GM21515 (cell line): ENCODE data around the gene COG5.

Experiments
- ATAC-seq: cut with Tn5 transposase; IDR thresholded peaks from one replicate; pipeline ENCODE4 v1.9.1; 2021; ENCODE audit not compliant: unreplicated experiment

The COG5 gene

DNA sequence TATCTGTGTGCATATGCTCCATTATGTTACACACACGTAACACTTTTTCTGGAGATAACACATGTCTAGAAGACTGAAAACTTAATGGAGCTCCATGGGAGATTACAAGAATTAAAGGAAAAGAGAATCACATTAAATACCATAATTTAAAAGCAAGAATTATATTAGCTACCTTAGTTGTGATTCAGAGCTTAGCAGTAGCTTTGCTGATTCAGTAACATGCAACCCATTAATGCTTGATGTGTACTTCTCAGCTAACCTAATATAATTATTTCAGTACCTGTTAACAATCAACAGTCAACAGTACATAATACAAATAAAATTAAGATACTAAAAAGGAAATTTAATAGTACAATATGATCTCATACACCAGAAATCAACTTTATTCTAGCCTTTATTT lies 167.6 kb downstream of the COG5 start:
- ATAC-seq = no peak

GRCh38 chr7:107394831-107395230 lies 168.9 kb downstream of the COG5 start:
- no peak for ATAC-seq

- ATAC-seq = no peak
Measured at GRCh38 chr7:107394276-107394675, 169.4 kb downstream of the COG5 start.

DNA sequence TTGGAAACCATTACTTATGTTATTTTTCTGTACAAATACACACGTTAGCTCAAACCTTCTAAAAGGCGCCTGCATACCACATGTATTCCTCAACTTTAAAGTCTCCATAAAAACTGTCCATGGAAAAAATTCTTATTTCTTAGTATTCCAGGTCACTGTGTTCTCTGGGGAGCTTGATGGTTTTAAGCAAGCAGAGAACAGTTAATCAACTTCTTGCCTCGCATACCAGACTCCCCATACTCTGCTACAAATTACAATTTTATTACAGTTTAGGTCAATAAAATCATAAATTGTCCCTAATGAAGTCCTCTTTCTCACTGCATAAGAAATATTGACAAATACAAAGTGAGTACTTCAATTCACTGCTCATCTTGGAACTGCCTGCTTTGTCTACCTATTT lies 170.9 kb downstream of the COG5 start:
- ATAC-seq = no peak

GRCh38 chr7:107390916-107391315 lies 172.8 kb downstream of the COG5 start:
- ATAC-seq = no peak

- ATAC-seq = no peak
Measured at GRCh38 chr7:107388604-107389003, 175.1 kb downstream of the COG5 start.

DNA sequence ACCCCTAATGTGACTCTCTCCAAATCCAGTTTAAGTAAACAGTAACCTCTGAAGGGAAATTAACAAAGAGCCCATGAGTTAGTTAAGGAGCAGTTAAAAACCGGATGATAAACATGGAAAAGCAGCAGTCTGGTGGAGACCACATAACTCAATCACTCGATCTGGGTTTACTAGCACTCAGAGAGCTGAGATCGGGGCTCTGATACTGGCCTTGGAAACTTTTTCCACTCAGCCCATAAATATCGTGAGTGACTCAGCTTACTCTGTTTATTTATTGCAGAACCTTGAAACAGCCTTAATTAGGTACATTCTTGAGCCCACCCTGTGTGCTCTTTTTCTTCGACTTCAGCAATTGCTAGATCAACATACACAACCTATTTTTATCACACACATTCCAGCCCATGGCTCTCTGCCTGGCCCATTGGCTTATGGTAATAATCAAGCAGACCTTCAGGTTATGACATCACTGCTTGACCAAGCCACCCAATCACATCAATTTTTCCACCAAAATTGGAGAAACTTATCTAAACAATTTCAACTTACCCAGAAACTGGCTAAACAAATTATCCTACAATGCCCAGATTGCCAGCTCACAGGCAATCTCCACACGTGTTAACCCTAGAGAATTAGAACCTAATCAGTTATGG lies 176.0 kb downstream of the COG5 start:
- ATAC-seq = no peak

DNA sequence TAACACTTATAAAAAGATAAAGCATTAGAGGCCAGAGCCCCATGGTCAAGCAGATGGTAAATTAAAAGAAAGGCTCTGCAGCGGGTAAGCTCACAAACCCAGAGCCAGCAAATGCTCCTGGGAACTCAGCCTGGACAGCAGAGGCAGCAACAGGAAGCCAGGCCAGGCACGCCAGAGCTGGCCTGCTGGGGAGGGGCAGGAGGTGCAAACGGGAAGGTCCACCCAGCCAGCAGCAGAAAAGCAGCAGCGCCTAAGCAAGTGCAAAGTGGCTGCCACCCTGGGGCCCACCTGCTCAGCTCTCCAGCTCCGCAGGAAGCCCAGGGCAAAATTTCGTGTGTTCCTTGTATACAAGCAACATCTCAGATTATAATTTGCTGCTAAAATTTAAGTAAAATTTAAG lies 176.6 kb downstream of the COG5 start:
- ATAC-seq = no peak

DNA sequence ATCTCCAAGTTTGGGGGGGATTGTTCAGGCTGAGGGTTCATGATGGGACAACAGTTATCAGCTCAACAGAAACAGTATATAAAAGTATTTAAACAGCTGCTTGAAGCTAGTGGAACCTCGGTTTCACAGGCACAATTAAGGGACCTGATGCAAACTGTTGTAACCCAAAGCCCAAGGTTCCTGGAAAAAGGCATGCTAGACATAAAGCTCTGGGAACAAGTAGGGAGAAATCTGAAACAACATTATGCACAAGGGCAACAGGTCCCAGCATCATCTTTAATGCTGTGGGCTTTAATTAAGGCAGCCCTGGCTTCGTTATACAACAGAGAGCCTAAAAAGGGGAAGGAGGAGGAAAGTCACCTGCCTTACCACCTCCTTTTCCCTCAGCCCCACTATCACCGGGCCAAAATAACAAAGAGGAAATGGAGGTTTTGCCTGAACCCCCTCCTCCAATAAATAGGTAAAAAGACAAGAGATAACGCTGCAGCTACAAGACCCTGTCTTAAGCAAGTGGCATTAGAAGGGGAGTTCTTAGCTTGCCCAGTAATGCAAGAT lies 177.1 kb downstream of the COG5 start:
- no peak for ATAC-seq

DNA sequence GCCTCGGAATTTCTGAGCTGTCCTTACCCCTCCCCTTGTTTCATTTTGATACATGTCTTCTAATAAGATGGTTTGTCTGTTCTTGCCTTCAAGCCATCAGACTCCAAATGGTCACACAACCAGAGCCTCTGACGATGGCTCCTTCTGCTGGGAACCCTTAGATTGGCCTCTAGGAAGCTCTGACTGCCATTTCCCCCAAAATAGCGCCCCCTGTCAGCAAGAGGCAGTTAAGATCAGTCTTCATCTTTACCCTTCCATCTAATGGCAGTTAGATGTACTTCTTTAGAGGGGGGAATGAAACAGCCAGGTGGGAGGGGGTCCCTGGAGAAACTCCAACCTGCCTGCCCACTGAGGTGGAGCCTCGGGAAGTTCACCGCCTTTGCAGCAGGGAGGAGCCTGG lies 179.7 kb downstream of the COG5 start:
- no peak for ATAC-seq

GRCh38 chr7:107383203-107383602 lies 180.5 kb downstream of the COG5 start:
- no peak for ATAC-seq

GRCh38 chr7:107381453-107381852 lies 182.3 kb downstream of the COG5 start:
- no peak for ATAC-seq

- no peak for ATAC-seq
Measured at GRCh38 chr7:107373354-107373753, 190.4 kb downstream of the COG5 start.

GRCh38 chr7:107372298-107372697 lies 191.4 kb downstream of the COG5 start:
- no peak for ATAC-seq

GRCh38 chr7:107370816-107371215 lies 192.9 kb downstream of the COG5 start:
- no peak for ATAC-seq

DNA sequence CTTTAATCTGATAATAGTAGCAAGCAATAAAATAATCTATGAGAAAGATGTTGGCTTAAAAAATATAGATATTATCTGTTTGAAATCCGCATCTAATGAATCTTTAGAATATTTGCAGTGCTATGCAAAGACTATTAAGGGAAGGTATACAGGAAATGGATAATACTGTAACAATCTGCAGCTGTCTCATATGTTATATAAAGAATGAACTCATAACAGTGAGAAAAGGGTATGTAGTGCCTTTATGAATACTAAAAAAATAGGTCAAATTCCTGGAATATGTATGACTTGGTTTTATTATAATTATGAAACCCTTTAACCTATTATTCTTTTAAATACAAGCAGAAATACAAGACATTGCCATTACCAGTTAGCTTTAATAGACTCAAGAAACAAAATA lies 198.9 kb downstream of the COG5 start:
- no peak for ATAC-seq

DNA sequence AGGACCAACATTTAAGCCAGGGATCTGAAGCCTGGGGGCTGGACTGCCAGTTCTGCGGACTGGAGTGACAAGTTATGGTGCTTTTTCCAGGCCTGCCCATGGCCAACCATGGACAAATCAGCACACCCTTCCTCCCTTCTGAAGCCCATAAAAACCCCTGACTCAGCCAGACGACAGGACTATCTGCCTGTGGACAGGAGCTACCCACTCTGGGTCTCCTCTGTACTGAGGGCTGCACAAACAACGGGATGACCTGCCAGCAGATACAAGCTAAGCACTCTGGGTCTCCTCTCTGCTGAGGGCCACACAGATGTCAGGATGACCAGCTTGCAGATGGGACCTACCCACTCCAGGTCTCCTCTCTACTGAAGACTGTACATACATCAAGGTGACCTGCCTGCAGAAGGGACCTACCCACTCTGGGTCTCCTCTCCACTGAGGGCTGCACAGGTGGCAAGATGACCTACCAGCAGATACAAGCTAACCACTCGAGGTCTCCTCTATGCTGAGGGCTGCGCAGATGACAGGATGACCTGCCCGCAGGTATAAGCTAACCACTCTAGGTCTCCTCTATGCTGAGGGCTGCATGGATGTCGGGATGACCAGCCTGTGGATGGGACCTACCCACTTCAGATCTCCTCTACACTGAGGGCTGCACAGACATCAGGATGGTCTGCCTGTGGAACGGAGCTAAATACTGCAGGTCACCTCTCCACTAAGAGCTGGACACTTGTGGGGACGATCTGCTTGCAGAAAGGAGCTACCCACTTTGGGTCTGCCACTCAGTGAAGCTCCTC lies 204.0 kb downstream of the COG5 start:
- no peak for ATAC-seq

DNA sequence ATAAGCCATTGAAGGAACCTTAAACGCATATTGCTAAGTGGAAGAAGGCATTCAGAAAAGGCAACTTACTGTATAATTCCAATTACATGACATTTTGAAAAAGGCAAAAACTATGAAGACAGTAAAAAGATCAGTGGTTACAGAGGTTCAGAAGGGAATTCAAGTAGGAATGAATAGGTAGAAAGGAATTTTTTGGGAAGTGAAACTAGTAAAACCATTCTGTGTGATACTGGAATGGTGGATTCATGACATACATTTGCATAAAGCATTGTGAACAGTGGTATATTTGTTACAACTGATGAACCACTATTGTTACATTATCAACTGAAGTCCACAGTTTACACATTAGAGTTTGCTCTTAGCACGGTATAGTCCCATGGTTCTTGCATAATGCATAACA lies 208.1 kb downstream of the COG5 start:
- ATAC-seq = no peak

GRCh38 chr7:107354640-107355039 lies 209.1 kb downstream of the COG5 start:
- ATAC-seq = no peak

GRCh38 chr7:107353701-107354100 lies 210.0 kb downstream of the COG5 start:
- ATAC-seq = no peak

- ATAC-seq = no peak
Measured at GRCh38 chr7:107345898-107346297, 217.8 kb downstream of the COG5 start.

DNA sequence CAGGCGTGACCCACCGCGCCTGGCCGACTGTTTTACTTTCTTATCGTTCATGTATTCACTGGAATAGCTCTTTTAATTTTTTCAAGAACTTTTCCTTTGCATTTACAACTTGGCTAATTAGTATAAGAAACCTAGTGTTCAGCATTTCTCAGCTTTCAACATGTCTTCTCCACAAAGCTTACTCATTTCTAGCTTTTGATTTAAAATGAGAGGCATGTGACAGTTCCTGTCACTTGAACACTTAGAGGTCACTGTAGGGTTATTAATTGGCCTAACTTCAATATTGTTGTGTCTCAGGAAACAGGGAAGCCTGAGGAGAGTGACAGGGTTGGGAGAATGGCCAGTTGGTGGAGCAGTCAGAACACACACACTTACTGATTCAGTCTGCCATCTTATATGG lies 218.9 kb downstream of the COG5 start:
- no peak for ATAC-seq
